Type B pancreatic cell (in vitro differentiated cells): ENCODE data around the gene CORIN. TPM values are rescaled to one million over a fixed set of nuclear protein-coding genes. Genes with fewer than 3 reads are reported as not detected.

Experiments
- DNase-seq: peaks from one replicate; pipeline ENCODE4 v3.0.0; 2021; ENCODE audit warnings: mixed read lengths; ENCODE audit not compliant: unreplicated experiment; ENCODE audit errors: extremely low spot score
- H3K27ac Mint-ChIP-seq: 2 replicates; pipeline ENCODE4 v1.8.0; 2021; ENCODE audit warnings: mild to moderate bottlenecking, mixed read lengths
- H3K27me3 Mint-ChIP-seq: 2 replicates; pipeline ENCODE4 v1.8.0; 2021; ENCODE audit warnings: mixed read lengths
- H3K36me3 Mint-ChIP-seq: 2 replicates; pipeline ENCODE4 v1.8.0; 2021; ENCODE audit warnings: mixed read lengths
- H3K4me1 Mint-ChIP-seq: one replicate; pipeline ENCODE4 v1.8.0; 2021; ENCODE audit warnings: mixed read lengths; ENCODE audit not compliant: unreplicated experiment
- H3K4me3 Mint-ChIP-seq: 2 replicates; pipeline ENCODE4 v1.8.0; 2021; ENCODE audit warnings: mild to moderate bottlenecking, mixed read lengths
- H3K9me3 Mint-ChIP-seq: 2 replicates; pipeline ENCODE4 v1.8.0; 2021; ENCODE audit warnings: mixed read lengths
- CTCF ChIP-seq: fragments of 200-600 bp; sonication (generic); conservative IDR thresholded peaks from 2 replicates; pipeline ENCODE4 v1.5.0; 2021; ENCODE audit warnings: antibody characterized with exemption, mild to moderate bottlenecking
- total RNA-seq: library from RNA; stranded (reverse); gene quantifications from 2 replicates; pipeline ENCODE4 v1.2.1, GENCODE V29; 2021; ENCODE audit warnings: low replicate concordance

Gene CORIN
- total RNA-seq, 1 donor from 2014 or later = 34.6 TPM

GRCh38 chr4:47827343-47828047, 10.4 kb downstream of the CORIN start:
- Mint-ChIP-seq H3K27me3 (peaks cover 8% of the 10 kb centered on the region), H3K9me3 (peaks cover 5% of the 10 kb centered on the region), H3K27ac (no peak overlapping the region), H3K4me1 (peaks cover 26% of the 10 kb centered on the region), H3K4me3 (no peak overlapping the region), H3K36me3 (peaks cover 10% of the 10 kb centered on the region)
- TF ChIP-seq CTCF = no peak
- no peak for DNase-seq

- H3K27ac Mint-ChIP-seq = no peak overlapping the region
These were observed 13.0 kb downstream of the CORIN start for GRCh38 chr4:47824840-47825239.

GRCh38 chr4:47819178-47819577, 18.7 kb downstream of the CORIN start:
- DNase-seq = no peak
- no peak overlapping the region for H3K4me3 Mint-ChIP-seq
- TF ChIP-seq CTCF = no peak
- H3K4me1 Mint-ChIP-seq = peaks cover 7% of the 10 kb centered on the region
- H3K9me3 Mint-ChIP-seq = peaks cover 7% of the 10 kb centered on the region
- peaks cover 2% of the 10 kb centered on the region for H3K27me3 Mint-ChIP-seq
- peaks cover 3% of the 10 kb centered on the region for H3K36me3 Mint-ChIP-seq
- H3K27ac Mint-ChIP-seq = no peak overlapping the region

More at GRCh38 chr4:47824840-47825239, 13.0 kb downstream of the CORIN start:
- Mint-ChIP-seq H3K4me3 (no peak overlapping the region), H3K27me3 (peaks cover 7% of the 10 kb centered on the region), H3K36me3 (peaks cover 3% of the 10 kb centered on the region), H3K4me1 (peaks cover 12% of the 10 kb centered on the region), H3K9me3 (no peaks in the 10 kb centered on the region)
- no peak for DNase-seq
- TF ChIP-seq CTCF = no peak

GRCh38 chr4:47817275-47817674, 20.6 kb downstream of the CORIN start:
- Mint-ChIP-seq H3K9me3 (peaks cover 7% of the 10 kb centered on the region), H3K4me3 (no peak overlapping the region), H3K4me1 (peaks cover 10% of the 10 kb centered on the region), H3K36me3 (no peaks in the 10 kb centered on the region), H3K27ac (no peak overlapping the region), H3K27me3 (peaks cover 2% of the 10 kb centered on the region)
- no peak for DNase-seq
- no peak for TF ChIP-seq CTCF

GRCh38 chr4:47816748-47817147, 21.1 kb downstream of the CORIN start:
- no peak for TF ChIP-seq CTCF
- Mint-ChIP-seq H3K27me3 (peaks cover 2% of the 10 kb centered on the region), H3K9me3 (peaks cover 7% of the 10 kb centered on the region), H3K27ac (no peak overlapping the region), H3K36me3 (no peaks in the 10 kb centered on the region), H3K4me1 (peaks cover 10% of the 10 kb centered on the region), H3K4me3 (no peak overlapping the region)
- DNase-seq = no peak
